HG03460 (cell line): ENCODE data around the gene RNF213.
"Not testable (repeated sequence)": the region's sequence is repeated elsewhere in the genome, so short reads cannot be mapped to it uniquely, and the experiment has no call there.

Source experiments
- ATAC-seq: cut with Tn5 transposase; IDR thresholded peaks from one replicate; pipeline ENCODE4 v1.9.1; 2021; ENCODE audit not compliant: unreplicated experiment

RNF213 gene

GRCh38 chr17:80316927-80317705, 56.5 kb downstream of the RNF213 start:
- no peak for ATAC-seq

- ATAC-seq = no peak
Measured at GRCh38 chr17:80317706-80317980, 57.0 kb downstream of the RNF213 start.

DNA sequence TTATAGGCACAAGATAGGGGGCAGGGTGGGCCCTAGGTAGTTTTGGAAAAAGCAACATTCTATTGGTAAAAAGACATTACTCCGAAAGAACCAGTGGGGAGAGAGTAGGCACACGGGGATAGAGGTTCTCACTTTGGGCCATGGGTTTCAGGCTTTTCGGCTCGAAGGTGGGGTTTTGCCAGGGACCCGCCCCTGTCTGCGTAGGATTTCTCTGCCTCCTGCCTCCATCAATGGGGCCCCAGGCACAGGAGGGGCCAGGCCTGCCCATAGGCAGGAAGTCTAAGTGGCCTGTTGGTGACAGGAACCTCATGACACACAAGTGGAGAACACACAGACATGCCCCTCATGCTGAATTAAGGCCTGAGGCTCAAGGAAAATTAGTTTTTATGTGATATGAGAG, 57.5 kb downstream of the RNF213 start:
- ATAC-seq = no peak

DNA sequence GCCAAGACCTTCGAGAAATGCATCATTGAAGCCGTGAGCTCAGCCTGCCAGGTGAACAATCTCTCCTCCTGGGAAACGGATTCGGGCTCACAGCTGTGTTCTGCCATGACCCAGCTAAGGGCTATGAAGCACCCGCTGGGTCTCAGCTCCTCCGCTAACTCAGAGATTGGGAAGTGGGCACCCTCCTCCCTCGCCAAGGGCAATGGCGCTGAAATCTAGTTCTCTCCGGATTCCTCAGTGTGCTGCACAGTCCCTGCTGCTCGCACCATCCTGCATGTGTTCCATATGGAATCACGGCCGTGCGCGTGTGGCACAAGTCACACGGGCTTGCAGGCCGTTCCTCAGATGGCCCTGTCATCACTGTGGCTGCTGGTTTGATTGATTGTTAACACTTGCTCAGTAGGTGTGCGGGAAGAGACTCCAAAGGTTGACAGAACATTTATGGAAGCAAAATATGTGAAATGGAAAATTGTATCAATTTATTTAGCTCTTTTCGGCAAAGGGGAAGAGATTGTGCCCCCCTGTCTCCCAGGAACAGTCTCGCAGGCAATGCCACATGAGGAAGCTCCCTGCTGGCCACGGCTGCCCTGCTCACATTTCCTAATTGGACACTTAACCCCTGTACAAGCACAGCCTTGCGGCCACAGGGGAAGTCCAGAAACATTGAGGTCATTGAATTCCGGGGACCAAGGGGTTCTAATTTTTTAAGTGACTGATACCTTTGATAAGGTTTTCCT, 58.8 kb downstream of the RNF213 start:
- no peak for ATAC-seq

DNA sequence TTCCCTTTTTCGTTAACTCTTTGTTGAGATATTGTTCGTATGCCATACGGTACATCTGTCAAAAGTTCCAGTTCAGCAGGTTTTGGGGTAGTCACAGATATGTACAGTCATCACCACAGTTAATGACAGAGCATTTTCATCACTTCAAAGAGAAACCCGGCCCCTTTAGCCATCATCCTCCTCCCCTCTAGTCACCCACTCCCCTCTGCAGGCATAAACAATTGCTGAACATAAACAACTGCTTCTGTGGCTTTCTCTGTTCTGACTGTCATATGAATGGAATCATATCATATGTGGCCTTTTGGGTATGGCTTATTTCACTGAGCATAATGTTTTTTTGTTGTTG, 59.3 kb downstream of the RNF213 start:
- no peak for ATAC-seq

- ATAC-seq = no peak
Measured at GRCh38 chr17:80320496-80320895, 59.8 kb downstream of the RNF213 start.

DNA sequence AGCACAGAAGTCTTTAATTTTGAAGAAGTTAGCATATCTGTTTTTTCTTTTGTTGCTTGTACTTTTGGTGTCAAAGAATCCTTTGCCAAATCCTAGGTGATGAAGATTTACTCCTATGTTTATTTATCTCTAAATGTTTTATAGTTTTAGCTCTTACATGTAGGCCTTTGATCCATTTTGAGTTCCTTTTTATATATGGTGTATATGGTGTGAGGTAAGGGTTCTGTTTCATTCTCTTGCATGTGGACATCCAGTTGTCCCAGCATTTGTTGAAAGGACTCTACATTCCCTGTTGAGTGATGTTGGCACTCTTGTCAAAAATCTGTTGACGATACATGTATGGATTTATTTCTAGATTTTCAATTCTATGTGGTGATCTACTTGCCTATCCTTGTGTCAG, 62.2 kb downstream of the RNF213 start:
- ATAC-seq = no peak

DNA sequence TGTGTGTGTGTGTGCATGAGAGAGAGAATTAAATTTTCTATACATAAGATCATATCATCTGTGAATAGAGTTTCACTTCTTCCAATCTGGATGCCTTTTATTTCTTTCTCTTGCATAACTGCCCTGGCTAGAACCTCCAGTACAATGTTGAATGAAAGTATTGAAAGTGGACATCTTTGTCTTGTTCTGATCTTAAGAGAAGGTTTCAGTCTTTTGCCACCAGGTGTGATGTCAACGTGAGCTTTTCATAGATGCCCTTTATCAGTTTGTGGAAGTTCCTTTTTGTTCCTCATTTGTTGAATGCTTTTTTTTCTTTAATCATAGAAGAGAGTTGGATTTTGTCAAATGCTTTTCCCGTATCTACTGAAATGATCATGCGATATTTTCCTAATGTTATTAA, 63.3 kb downstream of the RNF213 start:
- ATAC-seq = no peak

DNA sequence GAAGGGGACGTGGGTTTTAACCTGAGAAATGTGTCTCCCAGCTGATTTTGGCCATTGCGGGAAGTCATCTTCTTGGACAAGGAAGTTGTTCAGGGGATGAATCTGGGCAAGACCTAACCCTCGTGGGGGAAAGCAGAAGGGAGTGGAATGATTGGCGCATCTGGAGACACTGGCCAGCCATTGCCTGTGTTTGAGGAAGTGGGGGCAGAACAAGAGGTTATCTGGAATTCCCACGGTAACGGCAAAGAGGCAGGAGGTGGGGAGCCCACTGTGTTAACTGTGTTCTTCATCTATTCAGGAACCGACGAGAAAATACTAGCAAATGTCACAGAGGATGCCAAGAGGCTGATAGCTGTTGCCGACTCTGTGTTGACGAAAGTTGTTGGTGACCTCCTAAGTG, 66.9 kb downstream of the RNF213 start:
- ATAC-seq = no peak

DNA sequence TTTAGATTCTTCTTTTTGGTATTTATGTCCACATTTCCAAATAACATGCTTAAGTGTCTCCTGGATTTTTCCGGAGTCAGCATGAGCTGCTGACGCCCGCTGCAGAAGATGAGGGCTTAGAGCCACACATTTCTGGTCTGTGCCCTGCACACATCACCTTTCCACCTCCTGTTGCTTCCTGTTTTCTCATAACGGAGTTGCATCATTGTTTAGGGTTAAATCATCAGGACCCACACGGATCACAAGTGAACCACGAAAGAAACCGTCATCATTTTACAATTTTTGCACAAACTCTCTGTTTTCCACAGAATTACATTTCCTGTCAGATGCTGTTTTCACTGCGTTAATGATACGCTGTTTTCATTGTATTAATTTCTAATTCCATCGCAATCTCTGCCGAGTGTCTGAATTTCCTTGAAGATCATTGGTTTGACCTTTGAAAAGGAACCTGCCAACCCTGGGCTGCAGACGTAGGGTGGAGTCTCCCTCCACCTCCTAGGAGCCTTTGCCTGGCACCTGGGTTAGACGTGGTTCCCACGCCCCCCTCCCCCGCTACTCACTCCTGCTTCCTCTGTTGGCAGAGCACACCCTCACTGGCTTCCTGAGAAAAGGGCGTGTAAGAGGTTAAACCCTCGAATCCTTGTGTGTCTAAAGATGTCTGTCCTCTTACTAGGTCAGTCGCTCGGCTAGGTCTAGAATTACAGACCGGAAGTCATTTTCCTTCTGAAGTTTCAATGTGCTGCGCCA, 68.2 kb downstream of the RNF213 start:
- no peak for ATAC-seq

- not testable (repeated sequence) for ATAC-seq
Measured at GRCh38 chr17:80329421-80329820, 68.8 kb downstream of the RNF213 start.

DNA sequence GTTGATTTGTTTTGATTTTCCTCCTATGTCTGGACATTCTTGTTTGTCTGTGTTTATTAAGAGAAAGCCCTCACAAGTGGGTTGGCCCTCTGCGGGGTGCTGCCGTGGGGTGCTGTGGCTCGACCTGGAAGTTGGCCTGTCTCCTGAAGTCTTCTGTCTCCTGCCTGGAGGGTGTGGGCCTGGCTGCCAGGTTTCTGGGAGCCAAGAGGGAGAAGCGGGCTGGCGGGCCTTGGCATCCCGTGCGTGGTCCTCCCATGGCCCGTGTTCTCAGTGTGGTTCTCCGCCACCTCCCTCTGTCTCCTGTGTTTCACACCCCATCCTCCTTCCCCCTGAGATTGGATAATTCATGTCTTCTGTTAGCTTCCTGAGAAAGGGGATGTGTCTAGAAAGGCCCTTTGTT, 69.6 kb downstream of the RNF213 start:
- no peak for ATAC-seq

GRCh38 chr17:80330938-80331337, 70.3 kb downstream of the RNF213 start:
- not testable (repeated sequence) for ATAC-seq

DNA sequence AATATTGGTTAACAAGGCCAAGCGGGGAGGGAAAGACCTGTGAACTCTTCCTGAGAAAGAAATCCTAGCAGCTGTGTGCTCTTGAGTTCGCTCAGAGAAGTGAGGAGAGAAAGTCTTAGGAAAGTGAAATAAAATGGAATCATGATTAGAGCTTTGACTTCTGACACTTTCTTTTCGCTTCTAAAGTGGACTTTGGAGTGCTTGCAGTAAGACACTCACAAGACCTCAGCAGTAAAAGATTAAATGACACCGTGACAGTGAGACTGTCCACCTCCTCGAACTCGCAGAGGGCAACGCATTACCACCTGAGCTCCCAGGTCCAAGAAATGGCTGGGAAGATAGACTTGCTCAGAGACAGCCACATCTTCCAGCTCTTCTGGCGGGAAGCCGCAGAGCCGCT, 71.2 kb downstream of the RNF213 start:
- ATAC-seq = no peak

GRCh38 chr17:80337195-80337895, 76.7 kb downstream of the RNF213 start:
- ATAC-seq = no peak

DNA sequence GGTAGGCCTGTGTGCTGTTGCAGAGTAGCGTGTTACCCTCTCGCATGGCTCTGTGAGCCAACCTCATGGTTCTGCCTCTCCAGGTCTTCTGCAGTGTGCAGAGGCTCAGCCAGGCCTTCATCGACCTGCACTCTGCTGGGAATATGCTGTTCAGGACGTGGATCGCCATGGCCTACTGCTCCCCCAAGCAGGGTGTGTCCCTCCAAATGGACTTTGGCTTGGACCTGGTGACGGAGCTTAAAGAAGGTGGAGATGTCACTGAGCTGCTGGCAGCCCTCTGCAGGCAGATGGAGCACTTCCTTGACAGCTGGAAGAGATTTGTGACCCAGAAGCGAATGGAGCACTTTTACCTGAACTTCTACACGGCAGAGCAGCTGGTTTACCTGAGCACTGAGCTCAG, 78.5 kb downstream of the RNF213 start:
- no peak for ATAC-seq

- ATAC-seq = no peak
Measured at GRCh38 chr17:80339731-80340456, 79.2 kb downstream of the RNF213 start.

DNA sequence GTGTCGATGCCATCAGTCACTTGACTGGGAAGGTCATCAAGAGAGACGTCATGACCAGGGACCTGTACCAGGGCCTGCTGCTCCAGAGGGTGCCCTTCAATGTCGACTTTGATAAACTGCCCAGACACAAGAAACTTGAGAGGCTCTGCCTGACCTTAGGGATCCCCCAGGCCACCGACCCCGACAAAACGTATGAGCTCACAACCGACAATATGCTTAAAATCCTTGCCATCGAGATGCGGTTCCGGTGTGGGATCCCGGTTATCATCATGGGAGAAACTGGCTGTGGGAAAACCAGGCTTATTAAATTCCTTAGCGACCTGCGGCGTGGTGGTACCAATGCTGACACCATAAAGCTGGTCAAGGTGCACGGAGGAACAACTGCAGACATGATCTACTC, 84.7 kb downstream of the RNF213 start:
- no peak for ATAC-seq

GRCh38 chr17:80345841-80346497, 85.3 kb downstream of the RNF213 start:
- ATAC-seq = no peak

DNA sequence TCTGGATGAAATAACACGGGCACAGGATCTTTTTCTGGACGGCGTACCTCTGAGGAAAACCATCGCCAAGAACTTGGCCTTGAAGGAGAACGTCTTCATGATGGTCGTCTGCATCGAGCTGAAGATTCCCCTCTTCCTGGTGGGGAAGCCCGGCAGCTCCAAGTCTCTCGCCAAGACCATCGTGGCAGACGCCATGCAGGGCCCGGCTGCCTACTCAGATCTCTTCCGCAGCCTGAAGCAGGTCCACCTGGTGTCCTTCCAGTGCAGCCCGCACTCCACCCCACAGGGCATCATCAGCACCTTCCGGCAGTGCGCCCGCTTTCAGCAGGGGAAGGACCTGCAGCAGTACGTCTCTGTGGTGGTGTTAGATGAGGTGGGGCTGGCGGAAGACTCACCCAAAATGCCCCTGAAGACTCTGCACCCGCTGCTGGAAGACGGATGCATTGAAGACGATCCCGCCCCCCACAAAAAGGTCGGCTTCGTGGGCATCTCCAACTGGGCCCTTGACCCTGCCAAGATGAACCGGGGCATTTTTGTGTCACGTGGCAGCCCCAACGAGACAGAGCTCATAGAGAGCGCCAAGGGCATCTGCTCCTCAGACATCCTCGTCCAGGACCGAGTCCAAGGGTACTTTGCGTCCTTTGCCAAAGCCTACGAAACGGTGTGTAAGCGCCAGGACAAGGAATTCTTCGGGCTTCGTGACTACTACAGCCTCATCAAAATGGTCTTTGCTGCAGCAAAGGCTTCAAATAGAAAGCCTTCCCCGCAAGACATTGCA, 86.0 kb downstream of the RNF213 start:
- no peak for ATAC-seq
